Inflammatory macrophage treated with lipopolysaccharide for 1 hour (primary cell): ENCODE data around the gene CYTIP.

Experiments
- DNase-seq, 2 donors: peaks; one replicate each; pipeline ENCODE4 v3.0.0-alpha.2; 2020 to 2022

Gene CYTIP

GRCh38 chr2:157460897-157461296 is 17.0 kb upstream of the CYTIP start:
- DNase-seq, result no peak

DNA sequence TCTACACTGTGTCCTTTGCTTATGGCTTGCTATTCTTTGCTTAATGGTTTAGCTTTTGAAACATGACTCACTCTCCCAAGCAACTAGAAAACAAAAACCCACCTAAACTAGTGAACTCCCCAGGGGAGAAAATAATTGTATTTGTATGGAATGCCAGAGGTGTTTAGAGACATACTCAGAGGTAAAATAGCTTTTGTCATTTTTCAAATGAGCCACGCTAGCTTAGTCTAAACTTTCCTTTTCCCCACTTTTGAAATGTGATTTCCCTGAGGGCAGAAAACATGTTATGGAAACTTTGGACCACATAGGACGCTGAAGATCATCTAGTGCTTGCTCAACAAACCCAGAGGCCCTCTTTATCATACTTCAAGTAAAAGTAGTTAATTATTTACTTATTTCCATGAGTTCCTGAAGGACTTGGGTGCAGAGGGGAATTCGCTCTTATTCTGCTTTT is 16.5 kb upstream of the CYTIP start:
- DNase-seq, result no peak

DNA sequence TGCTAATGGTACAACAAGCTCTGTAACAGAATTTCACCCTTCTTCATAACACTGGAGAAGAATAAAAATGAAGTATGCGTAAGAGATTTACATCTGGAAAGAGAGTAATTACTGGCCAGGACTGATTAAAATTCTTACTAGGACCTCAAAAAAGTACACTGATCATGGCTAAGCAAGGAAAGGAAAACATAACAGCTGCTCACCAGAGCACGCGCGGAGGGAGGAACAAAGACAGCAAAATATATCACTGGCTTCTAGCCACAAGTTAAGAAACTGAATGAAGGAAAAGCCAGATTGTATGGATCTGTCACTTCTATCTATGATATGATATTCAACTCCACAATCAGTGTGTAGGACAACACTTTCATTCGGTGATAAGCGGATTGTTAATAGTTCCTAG is 15.6 kb upstream of the CYTIP start:
- no peak for DNase-seq

- DNase-seq, result no peak
Observed at GRCh38 chr2:157447741-157448140, 3.9 kb upstream of the CYTIP start.

GRCh38 chr2:157447031-157447430 is 3.1 kb upstream of the CYTIP start:
- no peak for DNase-seq

DNA sequence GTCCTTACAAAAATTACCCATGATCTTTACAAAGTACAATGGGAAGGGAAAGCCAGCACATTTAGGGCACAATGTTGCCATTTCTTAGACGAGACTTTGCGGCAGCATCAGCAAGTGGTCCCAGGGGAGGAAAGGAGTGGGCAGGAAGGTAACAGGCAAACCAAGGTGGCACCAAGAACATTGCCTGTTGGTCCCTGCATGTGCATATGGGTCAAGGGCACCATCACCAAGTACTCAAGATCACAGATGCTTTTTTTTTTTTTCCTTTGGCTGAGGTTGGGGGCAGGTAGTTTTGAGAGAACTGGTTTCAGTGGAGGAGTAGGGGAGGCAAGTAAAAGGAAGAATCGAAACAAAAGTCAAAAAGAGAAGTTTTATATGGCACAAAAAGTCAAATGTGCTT is 752 bp upstream of the CYTIP start:
- no peak for DNase-seq

GRCh38 chr2:157443090-157443489 is 799 bp downstream of the CYTIP start:
- DNase-seq, result peak; percentile 48 to 55

DNA sequence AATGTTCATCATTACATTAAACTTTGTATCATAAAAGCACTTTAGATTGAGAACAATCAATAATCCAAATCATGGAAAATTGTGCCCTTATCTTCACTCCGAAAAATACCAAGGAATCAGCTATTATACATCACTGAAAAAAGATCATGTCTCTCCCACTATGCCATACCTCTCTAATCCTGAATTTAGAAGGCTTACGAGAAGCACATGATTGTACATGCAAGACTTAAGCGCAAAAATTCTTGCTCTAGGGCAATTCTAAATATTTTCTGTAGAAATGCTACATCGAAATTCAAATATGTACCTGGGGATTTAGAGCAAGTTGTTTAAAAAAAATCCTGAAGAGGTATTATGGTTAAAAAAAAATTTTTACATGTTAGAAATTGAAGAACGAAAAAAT is 1.3 kb downstream of the CYTIP start:
- DNase-seq, result no peak

DNA sequence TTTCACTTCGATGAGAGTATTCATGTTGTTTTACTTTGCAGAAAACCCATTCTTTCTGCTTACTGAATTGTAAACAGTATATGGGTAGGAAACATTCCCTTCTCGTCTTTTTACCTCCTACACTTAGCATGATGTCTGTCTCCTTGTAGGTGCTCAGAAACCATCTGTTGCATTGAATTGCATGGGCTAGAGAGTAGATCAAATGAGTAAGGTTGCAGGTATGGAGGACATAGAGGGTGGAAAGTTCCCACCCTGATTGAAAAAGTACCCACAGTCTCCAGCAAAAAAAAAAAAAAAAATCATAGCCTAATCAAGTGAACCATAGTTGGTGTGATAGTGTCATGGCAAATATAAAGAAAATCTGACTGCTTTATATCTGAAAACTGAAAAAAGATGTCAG is 1.7 kb downstream of the CYTIP start:
- no peak for DNase-seq

- no peak for DNase-seq
Observed at GRCh38 chr2:157441072-157441454, 2.8 kb downstream of the CYTIP start.

- no peak for DNase-seq
Observed at GRCh38 chr2:157440404-157441071, 3.4 kb downstream of the CYTIP start.

- peak in 1 of 2 donors; percentile 47 for DNase-seq
Observed at GRCh38 chr2:157439824-157440186, 4.1 kb downstream of the CYTIP start.

- peak; percentile 44 to 49 for DNase-seq
Observed at GRCh38 chr2:157438863-157439823, 4.7 kb downstream of the CYTIP start.

- DNase-seq, result no peak
Observed at GRCh38 chr2:157433394-157433793, 10.5 kb downstream of the CYTIP start.

DNA sequence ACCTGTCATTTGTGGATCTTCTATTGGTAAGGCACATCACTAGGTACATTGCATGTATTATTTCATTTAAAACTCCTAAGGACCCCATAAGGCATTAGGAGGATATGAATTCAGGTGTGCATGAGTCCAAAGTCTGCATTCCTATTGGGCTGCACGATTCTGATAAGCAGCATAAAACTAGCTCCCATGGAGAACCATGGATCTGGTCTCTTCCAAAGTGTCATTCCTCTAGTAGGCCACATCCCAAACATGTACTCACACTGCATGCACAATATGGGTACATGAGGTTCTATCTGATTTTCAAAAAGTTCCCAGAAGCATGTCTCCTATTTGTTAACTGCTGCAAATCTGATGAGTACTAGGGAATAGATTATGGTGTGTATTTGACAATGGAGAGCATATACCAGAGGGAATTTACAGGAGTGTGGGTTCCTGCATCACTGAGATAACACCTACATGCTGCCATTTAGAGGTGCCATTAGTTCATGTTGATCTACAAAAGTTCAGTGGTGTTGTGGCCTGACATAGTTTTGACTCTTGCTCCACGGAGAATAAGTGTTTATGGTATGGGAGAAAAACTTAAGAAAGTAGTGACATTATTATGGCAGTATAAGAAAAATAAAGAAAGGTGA is 11.3 kb downstream of the CYTIP start:
- DNase-seq, result no peak

DNA sequence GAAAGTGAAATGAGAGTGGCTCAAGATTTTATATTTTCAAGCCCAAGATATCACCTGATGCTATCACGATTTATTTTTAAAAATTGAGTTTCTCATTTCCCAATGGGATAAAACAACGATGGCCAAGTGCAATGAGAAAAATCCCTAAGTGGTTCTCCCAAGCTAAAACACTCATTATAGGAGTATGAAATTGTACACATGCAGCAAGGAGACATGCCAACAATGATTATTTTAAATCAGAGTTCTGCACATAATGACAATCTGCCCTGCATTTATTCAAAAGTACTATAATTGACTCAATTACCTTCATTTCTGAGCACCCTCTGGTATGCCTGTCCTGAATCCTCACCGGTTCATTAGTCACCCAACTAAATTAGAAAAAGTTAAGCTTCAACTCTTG is 12.7 kb downstream of the CYTIP start:
- no peak for DNase-seq

DNA sequence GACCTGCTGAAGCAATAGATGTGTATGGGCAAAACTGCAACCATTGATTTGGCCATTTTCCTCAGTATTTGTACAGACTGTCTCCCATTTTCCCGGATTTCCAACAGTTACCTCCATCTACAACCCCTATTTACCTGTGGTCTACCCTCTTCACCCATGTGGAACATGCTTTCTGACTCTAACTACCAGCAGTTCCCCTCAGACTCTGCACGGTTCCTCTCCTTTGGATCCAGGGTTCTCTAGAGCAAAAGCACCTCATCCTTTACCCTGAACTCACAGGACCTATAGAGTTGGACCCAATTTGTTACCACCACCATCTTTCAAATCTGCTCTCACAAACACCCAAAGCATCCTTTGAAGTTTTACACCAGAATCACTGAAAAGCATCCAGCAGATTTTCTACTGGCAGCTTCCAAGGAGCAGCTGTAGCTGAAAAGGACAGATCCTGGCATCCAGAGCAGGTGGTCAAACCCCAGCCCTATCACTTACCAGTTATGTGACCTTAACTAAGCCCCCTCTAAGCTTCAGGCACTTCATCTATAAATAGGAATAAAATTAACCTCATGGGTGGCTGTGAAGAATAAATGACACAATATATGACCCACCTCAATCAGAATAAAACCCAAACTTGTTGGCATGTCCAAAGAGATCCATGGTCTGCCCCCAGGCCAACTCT is 15.3 kb downstream of the CYTIP start:
- no peak for DNase-seq

GRCh38 chr2:157427922-157428303 is 16.0 kb downstream of the CYTIP start:
- DNase-seq, result no peak

- no peak for DNase-seq
Observed at GRCh38 chr2:157427003-157427921, 16.6 kb downstream of the CYTIP start.

- no peak for DNase-seq
Observed at GRCh38 chr2:157426477-157426994, 17.4 kb downstream of the CYTIP start.

- DNase-seq, result no peak
Observed at GRCh38 chr2:157424374-157424773, 19.5 kb downstream of the CYTIP start.

DNA sequence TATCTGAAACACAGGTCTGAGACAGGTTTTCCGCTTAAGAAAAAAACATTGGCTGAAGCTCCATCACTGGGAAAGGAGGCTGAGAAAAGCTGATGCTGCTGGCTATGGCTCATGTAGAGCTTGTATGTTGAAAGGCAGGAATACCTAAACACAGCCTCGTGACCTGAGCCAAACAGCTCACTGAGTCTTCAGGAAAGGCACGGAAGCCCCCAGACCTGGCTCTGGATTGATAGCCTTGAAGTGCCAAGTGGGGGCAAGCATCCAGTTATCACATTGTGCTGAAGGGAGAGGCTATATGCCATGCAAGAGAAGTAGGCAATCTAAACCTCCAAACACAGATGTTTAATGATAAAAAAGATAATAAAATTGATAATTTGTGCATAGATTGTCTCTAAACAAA is 21.9 kb downstream of the CYTIP start:
- DNase-seq, result no peak
